SK-N-SH treated with all-trans-retinoic acid at 6 μM for 48 hours (cell line): Measurements from ENCODE around the gene KRT35.

ENCODE experiments used
- ATAC-seq: fragments of 200-7000 bp; cut with Tn5 transposase; 3 replicates; pipeline ENCODE4 v1.9.1; 2020; ENCODE audit warnings: mild to moderate bottlenecking, moderate library complexity
- ARNTL ChIP-seq: fragments of 450-650 bp; formaldehyde crosslinking; IDR thresholded peaks from 2 replicates; pipeline ENCODE4 v1.5.0; 2020; ENCODE audit warnings: low read depth, mild to moderate bottlenecking, moderate library complexity, borderline replicate concordance
- BACH2 ChIP-seq: fragments of 250-450 bp; sonication (Bioruptor Pico); IDR thresholded peaks from 2 replicates; pipeline ENCODE4 v1.9.0; 2021; ENCODE audit warnings: mild to moderate bottlenecking, borderline replicate concordance
- CREB5 ChIP-seq: fragments of 250-450 bp; sonication (Bioruptor Pico); IDR thresholded peaks from 2 replicates; pipeline ENCODE4 v1.5.1; 2020; ENCODE audit warnings: low read depth, mild to moderate bottlenecking, moderate library complexity
- CSDC2 ChIP-seq: fragments of 250-450 bp; sonication (Bioruptor Pico); IDR thresholded peaks from 2 replicates; pipeline ENCODE4 v1.5.0; 2020; ENCODE audit warnings: mild to moderate bottlenecking, moderate library complexity
- ESRRG ChIP-seq: fragments of 250-450 bp; sonication (Bioruptor Pico); IDR thresholded peaks from 2 replicates; pipeline ENCODE4 v1.6.1; 2021; ENCODE audit warnings: mild to moderate bottlenecking
- ISL1 ChIP-seq: fragments of 250-450 bp; sonication (Bioruptor Pico); IDR thresholded peaks from 2 replicates; pipeline ENCODE4 v2.1.2; 2022; ENCODE audit warnings: mild to moderate bottlenecking, moderate library complexity
- OSR1 ChIP-seq: fragments of 250-450 bp; sonication (Bioruptor Pico); IDR thresholded peaks from 2 replicates; pipeline ENCODE4 v1.8.0; 2022; ENCODE audit warnings: moderate library complexity, mild to moderate bottlenecking, inconsistent platforms
- POU6F1 ChIP-seq: fragments of 250-450 bp; sonication (Bioruptor Pico); IDR thresholded peaks from 2 replicates; pipeline ENCODE4 v1.8.0; 2021; ENCODE audit warnings: low read depth, mild to moderate bottlenecking, moderate library complexity, borderline replicate concordance
- PPARA ChIP-seq: fragments of 250-450 bp; sonication (Bioruptor Pico); IDR thresholded peaks from 2 replicates; pipeline ENCODE4 v1.5.0; 2020; ENCODE audit warnings: mild to moderate bottlenecking, borderline replicate concordance
- RARB ChIP-seq: fragments of 250-450 bp; sonication (Bioruptor Pico); IDR thresholded peaks from 2 replicates; pipeline ENCODE4 v1.8.0; 2021; ENCODE audit warnings: mild to moderate bottlenecking, moderate library complexity
- SNAI2 ChIP-seq: fragments of 250-450 bp; sonication (Bioruptor Pico); IDR thresholded peaks from 2 replicates; pipeline ENCODE4 v1.5.0; 2020; ENCODE audit warnings: mild to moderate bottlenecking, moderate library complexity
- TCF4 ChIP-seq: fragments of 250-450 bp; sonication (Bioruptor Pico); IDR thresholded peaks from 2 replicates; pipeline ENCODE4 v1.8.0; 2021; ENCODE audit warnings: mild to moderate bottlenecking, moderate library complexity, borderline replicate concordance
- TOX ChIP-seq: fragments of 250-450 bp; sonication (Bioruptor Pico); IDR thresholded peaks from 2 replicates; pipeline ENCODE4 v1.8.0; 2021; ENCODE audit warnings: mild to moderate bottlenecking, moderate library complexity, borderline replicate concordance
- ZC3H10 ChIP-seq: fragments of 250-450 bp; sonication (Bioruptor Pico); IDR thresholded peaks from 2 replicates; pipeline ENCODE4 v1.5.1; 2021; ENCODE audit warnings: mild to moderate bottlenecking, moderate library complexity
- ZFP3 ChIP-seq: fragments of 250-450 bp; sonication (Bioruptor Pico); IDR thresholded peaks from 2 replicates; pipeline ENCODE4 v1.5.0; 2020; ENCODE audit warnings: mild to moderate bottlenecking, moderate library complexity
- ZFP30 ChIP-seq: fragments of 450-650 bp; formaldehyde crosslinking; IDR thresholded peaks from 2 replicates; pipeline ENCODE4 v1.5.0; 2022; ENCODE audit warnings: mild to moderate bottlenecking, moderate library complexity
- ZNF565 ChIP-seq: fragments of 450-650 bp; formaldehyde crosslinking; conservative IDR thresholded peaks from 2 replicates; pipeline ENCODE4 v1.5.0; 2020; ENCODE audit warnings: low read depth, mild to moderate bottlenecking, moderate library complexity
- ZNF70 ChIP-seq: fragments of 450-650 bp; formaldehyde crosslinking; IDR thresholded peaks from 2 replicates; pipeline ENCODE4 v1.5.0; 2020; ENCODE audit warnings: mild to moderate bottlenecking, moderate library complexity
- TF ChIP-seq, protein P1 (sequence below): fragments of 250-450 bp; sonication (Bioruptor Pico); IDR thresholded peaks from 2 replicates; pipeline ENCODE4 v1.8.0; 2020; ENCODE audit warnings: mild to moderate bottlenecking, moderate library complexity, borderline replicate concordance
- TF ChIP-seq, protein P2 (sequence below): fragments of 250-450 bp; sonication (Bioruptor Pico); IDR thresholded peaks from 2 replicates; pipeline ENCODE4 v1.5.0; 2020; ENCODE audit warnings: mild to moderate bottlenecking, moderate library complexity

KRT35 gene

DNA sequence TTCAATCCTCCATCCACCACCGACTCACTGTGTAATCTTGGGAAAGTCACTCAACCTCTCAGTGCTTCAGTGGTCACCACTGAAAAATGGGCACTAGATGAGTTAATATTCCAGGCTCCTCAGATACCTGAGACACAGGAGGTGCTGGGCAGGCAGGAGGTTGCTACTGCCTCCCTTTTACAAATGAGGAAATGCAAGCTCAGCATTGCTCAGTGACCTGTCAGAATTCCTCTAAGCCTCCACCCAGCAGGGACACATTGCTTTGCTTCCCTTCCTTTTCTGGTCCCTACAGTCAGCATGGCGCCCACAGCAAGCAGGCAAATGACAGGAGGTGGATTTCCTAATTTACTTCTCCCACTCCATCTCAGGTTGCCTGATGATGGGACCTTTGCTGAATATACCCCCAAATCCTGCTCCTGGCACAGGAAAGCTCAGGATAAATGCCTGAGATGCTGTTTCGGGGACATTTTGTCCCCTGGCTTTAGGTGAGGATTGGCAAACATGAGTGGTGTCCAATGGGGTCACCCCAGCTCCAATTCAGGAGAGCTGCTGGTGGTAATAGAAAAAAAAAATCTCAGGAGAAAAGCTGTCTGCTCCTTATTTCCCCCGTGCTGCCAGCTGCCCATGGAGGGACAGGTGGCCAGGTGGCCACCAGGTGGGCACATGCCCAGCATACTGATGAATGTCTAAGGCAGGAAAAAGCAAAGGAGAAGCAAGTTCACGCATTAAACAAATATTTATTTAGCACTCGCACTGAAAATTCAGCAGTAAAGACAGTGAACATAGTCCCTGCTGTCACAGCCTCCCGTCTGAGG is 29.5 kb upstream of the KRT35 start:
- TF ChIP-seq TCF4 (CRISPR knock-in tag) (no peak), POU6F1 (CRISPR knock-in tag) (no peak), BACH2 (CRISPR knock-in tag) (no peak), ZC3H10 (CRISPR knock-in tag) (no peak), ZNF565 (CRISPR knock-in tag) (no peak), SNAI2 (CRISPR knock-in tag) (no peak), ARNTL (CRISPR knock-in tag) (no peak), RARB (CRISPR knock-in tag) (no peak)
- TF ChIP-seq, protein P1, sequence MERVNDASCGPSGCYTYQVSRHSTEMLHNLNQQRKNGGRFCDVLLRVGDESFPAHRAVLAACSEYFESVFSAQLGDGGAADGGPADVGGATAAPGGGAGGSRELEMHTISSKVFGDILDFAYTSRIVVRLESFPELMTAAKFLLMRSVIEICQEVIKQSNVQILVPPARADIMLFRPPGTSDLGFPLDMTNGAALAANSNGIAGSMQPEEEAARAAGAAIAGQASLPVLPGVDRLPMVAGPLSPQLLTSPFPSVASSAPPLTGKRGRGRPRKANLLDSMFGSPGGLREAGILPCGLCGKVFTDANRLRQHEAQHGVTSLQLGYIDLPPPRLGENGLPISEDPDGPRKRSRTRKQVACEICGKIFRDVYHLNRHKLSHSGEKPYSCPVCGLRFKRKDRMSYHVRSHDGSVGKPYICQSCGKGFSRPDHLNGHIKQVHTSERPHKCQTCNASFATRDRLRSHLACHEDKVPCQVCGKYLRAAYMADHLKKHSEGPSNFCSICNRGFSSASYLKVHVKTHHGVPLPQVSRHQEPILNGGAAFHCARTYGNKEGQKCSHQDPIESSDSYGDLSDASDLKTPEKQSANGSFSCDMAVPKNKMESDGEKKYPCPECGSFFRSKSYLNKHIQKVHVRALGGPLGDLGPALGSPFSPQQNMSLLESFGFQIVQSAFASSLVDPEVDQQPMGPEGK = no peak
- no peak for ATAC-seq

DNA sequence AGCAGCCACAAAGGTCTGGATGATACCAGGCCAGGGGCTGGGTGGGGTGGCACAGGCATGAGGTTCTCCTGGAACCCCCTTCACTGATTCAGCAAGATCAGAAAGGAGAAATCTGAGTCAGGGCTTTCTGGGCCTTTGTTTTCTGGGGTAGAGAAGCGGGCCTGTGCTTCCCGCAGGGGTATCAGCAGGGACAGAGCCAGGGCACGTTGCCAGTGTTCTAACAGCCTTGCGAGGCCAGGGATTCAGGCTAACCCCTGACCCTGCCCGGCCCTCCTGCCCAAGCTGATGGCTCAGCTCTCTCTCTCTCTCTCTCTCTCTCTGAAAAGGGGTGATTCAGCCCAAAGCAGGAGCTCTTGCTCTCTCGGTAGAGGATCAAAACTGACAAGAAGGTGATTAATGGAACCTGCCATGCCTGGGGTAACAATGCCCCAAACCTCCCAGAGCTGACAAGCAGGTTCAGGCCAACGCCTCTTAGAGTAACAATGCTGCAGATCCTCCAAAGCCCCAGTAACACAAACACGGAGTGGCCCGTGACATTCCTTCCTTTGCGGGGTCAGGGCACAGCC is 26.4 kb upstream of the KRT35 start:
- no peak for ATAC-seq
- no peak for TF ChIP-seq CSDC2 (CRISPR knock-in tag)
- no peak for TF ChIP-seq ISL1
- no peak for TF ChIP-seq RARB (CRISPR knock-in tag)
- TF ChIP-seq OSR1 (CRISPR knock-in tag) = no peak
- no peak for TF ChIP-seq ARNTL (CRISPR knock-in tag)
- no peak for TF ChIP-seq ZFP30 (CRISPR knock-in tag)

GRCh38 chr17:41505809-41506767 is 25.1 kb upstream of the KRT35 start:
- TF ChIP-seq CREB5 (no peak), ZNF70 (no peak), TOX (no peak), RARB (CRISPR knock-in tag) (no peak)
- TF ChIP-seq, protein P1 = no peak
- ATAC-seq = no peak

DNA sequence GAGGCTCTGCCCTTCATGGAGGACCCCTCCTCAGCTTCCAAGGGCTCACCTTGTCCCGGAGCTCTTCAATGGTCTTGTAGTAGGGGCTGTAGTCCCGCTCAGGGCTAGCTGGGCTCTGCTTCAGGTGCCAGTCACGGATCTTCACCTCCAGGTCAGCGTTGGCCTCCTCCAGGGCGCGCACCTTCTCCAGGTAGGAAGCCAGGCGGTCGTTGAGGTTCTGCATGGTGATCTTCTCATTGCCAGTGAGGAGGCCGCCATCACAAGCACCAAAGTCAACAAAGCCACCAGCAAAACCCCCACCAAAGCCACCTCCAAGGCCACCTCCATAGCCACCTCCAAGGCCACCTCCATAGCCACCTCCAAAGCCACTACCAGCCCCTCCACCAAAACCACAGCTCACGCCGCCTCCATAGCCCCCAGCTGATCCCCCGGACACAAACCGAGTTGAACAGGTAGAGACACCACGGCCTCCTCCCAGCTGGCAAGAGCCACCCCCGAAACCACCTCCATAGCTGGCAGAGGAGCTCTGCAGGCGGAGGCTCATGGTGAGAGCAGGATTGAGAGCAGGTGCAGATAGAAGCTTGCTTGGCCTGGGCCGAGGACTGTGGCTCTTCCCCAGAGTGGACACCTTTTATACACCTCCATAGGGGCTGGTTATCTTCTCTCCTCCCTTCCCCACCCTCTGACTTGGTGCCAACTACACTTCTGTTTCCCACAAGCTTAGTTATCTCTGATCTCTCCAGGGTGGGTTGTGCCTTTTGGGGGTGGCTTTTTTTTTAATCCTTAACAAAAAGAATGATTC is 24.3 kb upstream of the KRT35 start, which contains the start of gene KRT13:
KRT13 (minus strand) TSS at position 606 of the 802 bp plus-strand sequence; CDS start at position 544, 62 bp downstream.
- TF ChIP-seq TOX = no peak
- TF ChIP-seq CREB5 = no peak
- TF ChIP-seq ZFP3 (CRISPR knock-in tag) = no peak
- no peak for TF ChIP-seq ZNF70
- no peak for TF ChIP-seq CSDC2 (CRISPR knock-in tag)
- TF ChIP-seq, protein P2, sequence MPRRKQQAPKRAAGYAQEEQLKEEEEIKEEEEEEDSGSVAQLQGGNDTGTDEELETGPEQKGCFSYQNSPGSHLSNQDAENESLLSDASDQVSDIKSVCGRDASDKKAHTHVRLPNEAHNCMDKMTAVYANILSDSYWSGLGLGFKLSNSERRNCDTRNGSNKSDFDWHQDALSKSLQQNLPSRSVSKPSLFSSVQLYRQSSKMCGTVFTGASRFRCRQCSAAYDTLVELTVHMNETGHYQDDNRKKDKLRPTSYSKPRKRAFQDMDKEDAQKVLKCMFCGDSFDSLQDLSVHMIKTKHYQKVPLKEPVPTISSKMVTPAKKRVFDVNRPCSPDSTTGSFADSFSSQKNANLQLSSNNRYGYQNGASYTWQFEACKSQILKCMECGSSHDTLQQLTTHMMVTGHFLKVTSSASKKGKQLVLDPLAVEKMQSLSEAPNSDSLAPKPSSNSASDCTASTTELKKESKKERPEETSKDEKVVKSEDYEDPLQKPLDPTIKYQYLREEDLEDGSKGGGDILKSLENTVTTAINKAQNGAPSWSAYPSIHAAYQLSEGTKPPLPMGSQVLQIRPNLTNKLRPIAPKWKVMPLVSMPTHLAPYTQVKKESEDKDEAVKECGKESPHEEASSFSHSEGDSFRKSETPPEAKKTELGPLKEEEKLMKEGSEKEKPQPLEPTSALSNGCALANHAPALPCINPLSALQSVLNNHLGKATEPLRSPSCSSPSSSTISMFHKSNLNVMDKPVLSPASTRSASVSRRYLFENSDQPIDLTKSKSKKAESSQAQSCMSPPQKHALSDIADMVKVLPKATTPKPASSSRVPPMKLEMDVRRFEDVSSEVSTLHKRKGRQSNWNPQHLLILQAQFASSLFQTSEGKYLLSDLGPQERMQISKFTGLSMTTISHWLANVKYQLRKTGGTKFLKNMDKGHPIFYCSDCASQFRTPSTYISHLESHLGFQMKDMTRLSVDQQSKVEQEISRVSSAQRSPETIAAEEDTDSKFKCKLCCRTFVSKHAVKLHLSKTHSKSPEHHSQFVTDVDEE (CRISPR knock-in tag) = no peak
- TF ChIP-seq ZNF565 (CRISPR knock-in tag) = no peak
- no peak for TF ChIP-seq PPARA (CRISPR knock-in tag)
- no peak for TF ChIP-seq ESRRG (CRISPR knock-in tag)
- no peak for TF ChIP-seq ISL1
- ATAC-seq = no peak
